H1 (cell line): ENCODE results near the gene IFNL1. TPM values are rescaled to one million over a fixed set of nuclear protein-coding genes. Genes with fewer than 3 reads are reported as not detected.
A peak's percentile ranks its signal among the peaks of the same experiment; 100 is the strongest.

Experiments
- CHD7 ChIP-seq: fragments of 300-600 bp; sonication (generic); IDR thresholded peaks from 2 replicates; pipeline ENCODE4 v1.7.1; 2012; ENCODE audit warnings: low read length, moderate library complexity, mild to moderate bottlenecking, inconsistent platforms; ENCODE audit not compliant: insufficient replicate concordance
- EZH2 ChIP-seq: fragments of 200-600 bp; sonication (generic); IDR thresholded peaks from 2 replicates; pipeline ENCODE4 v1.7.1; 2012; ENCODE audit warnings: low read depth, mild to moderate bottlenecking, moderate library complexity, low read length, inconsistent platforms; ENCODE audit not compliant: severe bottlenecking
- HDAC2 ChIP-seq, 2 experiments: fragments of 300-600 bp in 1 of 2; sonication (generic) in 1 of 2; IDR thresholded peaks; 2 replicates each; pipeline ENCODE4 v1.6.1; 2011 to 2012; ENCODE audit warnings: low read depth in 2 of 2, low read length in 2 of 2, mild to moderate bottlenecking in 2 of 2, moderate library complexity in 2 of 2, borderline replicate concordance in 1 of 2, inconsistent platforms in 1 of 2
- KDM1A ChIP-seq: fragments of 200-600, 300-600 bp; sonication (generic); IDR thresholded peaks from 2 replicates; pipeline ENCODE4 v1.7.1; 2016; ENCODE audit warnings: mild to moderate bottlenecking, low read length, borderline replicate concordance
- POLR2A ChIP-seq, 2 experiments: IDR thresholded peaks; 1 replicate in 1 of 2; 2 replicates in 1 of 2; pipeline ENCODE4 v1.6.1; 2011; ENCODE audit warnings: low read depth in 2 of 2, low read length in 2 of 2, mild to moderate bottlenecking in 2 of 2; ENCODE audit errors: control extremely low read depth in 1 of 2
- USF2 ChIP-seq: IDR thresholded peaks from 2 replicates; pipeline ENCODE4 v1.6.1; 2011; ENCODE audit warnings: low read length, improper control_type of control experiment
- polyA plus RNA-seq, 7 experiments: library from polyadenylated mRNA; depleted of rRNA in 3 of 7; stranded (reverse) in 5 of 7; unstranded in 2 of 7; fragments of >200 nt in 5 of 7; fragments of 200-250 nt in 2 of 7; gene quantifications; 1 replicate in 5 of 7; 2 replicates in 1 of 7; 4 replicates in 1 of 7; pipeline versions ENCODE4 v1.2.1 to v1.2.3, GENCODE V29; 2011 to 2013; ENCODE audit warnings: missing spikeins in 2 of 7, mixed read lengths in 2 of 7
- total RNA-seq: library from RNA; stranded (reverse); fragmentation: NEBNext Ultra II Directional; extraction: Animal tissue kit (Norgen Biotek cat#: 25700); gene quantifications from 2 replicates; pipeline ENCODE4 v1.2.1, GENCODE V29; 2021

IFNL1 gene
- total and polyA plus RNA-seq, 2 of the 8 experiments (the other 6 are each of a cell fraction or from before 2014, with no cell fraction given), result not detected

GRCh38 chr19:39341129-39341718 lies 45.0 kb downstream of the IFNL1 start (continued):
- TF ChIP-seq CHD7 (no peak), KDM1A (peak; percentile 74; the same call in 1 of the 2 replicates), USF2 (no peak), HDAC2 (IDR thresholded peaks at IDR 0.05; ENCODE audit: borderline replicate concordance in 1 of 2, low read depth in 2 of 2, low read length in 2 of 2) (peak in 1 of 2 experiments; percentile 86; a peak in 1 of 4 replicates), EZH2 (no peak), POLR2A (IDR thresholded peaks at IDR 0.05; ENCODE audit: control extremely low read depth in 1 of 2, low read depth in 2 of 2, low read length in 2 of 2) (no peak)
